Measurements from ENCODE around the gene VRK2.
"Not testable (repeated sequence)": the region's sequence is repeated elsewhere in the genome, so short reads cannot be mapped to it uniquely, and the experiment has no call there.

The VRK2 gene

DNA sequence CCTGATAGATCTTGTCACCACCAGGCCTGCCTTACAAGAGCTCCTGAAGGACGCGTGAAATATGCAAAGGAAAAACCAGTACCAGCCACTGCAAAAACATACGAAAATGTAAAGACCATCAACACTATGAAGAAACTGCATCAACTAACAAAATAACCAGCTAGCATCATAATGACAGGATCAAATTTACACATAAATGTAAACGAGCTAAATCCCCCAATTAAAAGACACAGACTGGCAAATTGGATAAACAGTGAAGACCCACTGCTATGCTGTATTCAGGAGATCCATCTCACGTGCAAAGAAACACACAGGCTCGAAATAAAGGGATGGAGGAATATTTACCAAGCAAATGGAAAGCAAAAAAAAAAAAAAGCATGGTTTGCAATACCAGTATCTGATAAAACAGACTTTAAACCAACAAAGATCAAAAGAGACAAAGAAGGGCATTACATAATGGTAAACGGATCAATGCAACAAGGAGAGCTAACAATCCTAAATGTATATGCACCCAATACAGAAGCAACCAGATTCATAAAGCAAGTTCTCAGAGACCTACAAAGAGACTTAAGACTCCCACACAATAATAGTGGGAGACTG, 123.8 kb downstream of the VRK2 start:
- not testable (repeated sequence) for FAIRE-seq

DNA sequence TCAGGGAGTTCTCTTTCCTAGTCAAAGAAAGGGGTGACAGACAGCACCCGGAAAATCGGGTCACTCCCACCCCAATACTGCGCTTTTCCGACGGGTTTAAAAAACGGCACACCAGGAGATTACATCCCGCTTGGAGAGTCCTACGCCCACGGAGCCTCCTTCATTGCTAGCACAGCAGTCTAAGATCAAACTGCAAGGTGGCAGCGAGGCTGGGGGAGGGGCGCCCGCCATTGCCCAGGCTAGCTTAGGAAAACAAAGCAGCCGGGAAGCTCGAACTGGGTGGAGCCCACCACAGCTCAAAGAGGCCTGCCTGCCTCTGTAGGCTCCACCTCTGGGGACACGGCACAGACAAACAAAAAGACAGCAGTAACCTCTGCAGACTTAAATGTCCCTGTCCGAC, 125.2 kb downstream of the VRK2 start:
- not testable (repeated sequence) for FAIRE-seq

- not testable (repeated sequence) for FAIRE-seq
Observed at GRCh38 chr2:58177187-58177586, 130.6 kb downstream of the VRK2 start.

GRCh38 chr2:58180175-58180574, 133.6 kb downstream of the VRK2 start:
- not testable (repeated sequence) for FAIRE-seq

GRCh38 chr2:58180635-58181034, 134.0 kb downstream of the VRK2 start:
- FAIRE-seq = no peak

GRCh38 chr2:58182527-58182926, 135.9 kb downstream of the VRK2 start:
- no peak for FAIRE-seq

- no peak for FAIRE-seq
Observed at GRCh38 chr2:58186501-58186900, 139.9 kb downstream of the VRK2 start.

DNA sequence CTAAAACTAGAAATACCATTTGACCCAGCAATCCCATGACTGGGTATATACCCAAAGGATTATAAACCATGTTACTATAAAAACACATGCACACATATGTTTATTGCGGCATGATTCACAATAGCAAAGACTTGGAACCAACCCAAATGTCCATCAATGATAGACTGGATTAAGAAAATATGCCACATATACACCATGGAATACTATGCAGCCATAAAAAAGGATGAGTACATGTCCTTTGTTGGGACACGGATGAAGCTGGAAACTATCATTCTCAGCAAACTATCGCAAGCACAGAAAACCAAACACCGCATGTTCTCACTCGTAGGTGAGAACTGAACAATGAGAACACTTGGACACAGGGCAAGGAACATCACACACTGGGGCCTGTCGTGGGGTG, 140.4 kb downstream of the VRK2 start:
- not testable (repeated sequence) for FAIRE-seq

- no peak for FAIRE-seq
Observed at GRCh38 chr2:58194458-58194857, 147.9 kb downstream of the VRK2 start.

GRCh38 chr2:58195662-58196061, 149.1 kb downstream of the VRK2 start:
- FAIRE-seq = no peak

DNA sequence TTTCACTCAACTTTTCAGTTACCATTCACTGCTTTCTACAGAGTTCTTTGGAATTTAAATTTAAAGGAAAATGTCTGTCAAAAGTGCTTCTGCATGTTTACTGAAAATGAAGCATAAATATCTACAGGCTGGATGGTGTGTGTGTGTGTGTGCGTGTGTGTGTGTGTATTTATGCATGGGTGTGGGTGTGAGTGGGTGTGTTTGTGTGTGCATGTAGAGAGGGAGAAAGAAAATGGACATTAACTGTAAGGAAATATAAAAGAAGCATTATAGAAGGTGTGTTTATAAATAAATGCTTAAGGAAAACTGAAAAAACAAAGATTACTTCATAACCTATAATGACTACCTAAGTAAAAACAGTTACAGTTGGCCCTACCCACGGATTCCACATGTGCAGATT, 151.3 kb downstream of the VRK2 start:
- FAIRE-seq = no peak

GRCh38 chr2:58202404-58202803, 155.8 kb downstream of the VRK2 start:
- peak; percentile 62 for FAIRE-seq

DNA sequence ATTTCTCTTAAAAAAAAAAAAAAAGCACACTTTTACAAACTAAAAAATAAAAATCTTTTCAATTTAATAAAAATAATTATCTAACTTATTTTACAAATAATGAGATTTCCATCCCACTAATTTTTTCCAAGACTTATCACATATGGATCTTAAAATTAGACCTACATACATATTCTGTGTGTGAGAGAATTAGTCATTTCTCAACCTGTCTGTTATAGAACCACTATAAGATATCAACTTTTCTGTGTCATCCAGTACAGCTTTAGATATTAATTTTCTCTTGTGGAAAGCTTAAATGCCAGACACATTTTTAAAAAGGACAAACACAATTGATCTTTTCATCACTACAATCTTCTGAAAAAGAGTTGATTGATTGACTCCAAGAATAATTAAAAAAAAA, 156.4 kb downstream of the VRK2 start:
- FAIRE-seq = no peak

GRCh38 chr2:58204195-58204959, 157.8 kb downstream of the VRK2 start:
- FAIRE-seq = no peak

DNA sequence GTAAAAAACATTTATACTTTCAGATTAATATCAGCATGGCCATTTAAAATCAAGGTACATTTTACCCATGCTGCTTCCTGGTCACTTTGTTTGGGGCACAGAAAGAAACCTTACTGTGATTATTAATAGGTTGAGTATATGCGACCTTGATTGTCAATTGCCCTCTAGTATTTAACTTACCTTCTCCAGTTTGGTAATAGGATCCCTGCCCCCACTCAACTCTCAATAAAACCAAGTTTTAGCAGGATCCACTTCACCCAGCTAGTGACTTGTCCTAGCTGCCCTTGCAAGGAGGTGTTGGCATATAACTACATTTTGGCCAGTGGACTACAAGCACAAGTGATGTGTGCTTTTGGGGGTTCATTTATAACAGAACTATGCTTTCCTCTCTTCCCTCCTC, 160.2 kb downstream of the VRK2 start:
- no peak for FAIRE-seq

DNA sequence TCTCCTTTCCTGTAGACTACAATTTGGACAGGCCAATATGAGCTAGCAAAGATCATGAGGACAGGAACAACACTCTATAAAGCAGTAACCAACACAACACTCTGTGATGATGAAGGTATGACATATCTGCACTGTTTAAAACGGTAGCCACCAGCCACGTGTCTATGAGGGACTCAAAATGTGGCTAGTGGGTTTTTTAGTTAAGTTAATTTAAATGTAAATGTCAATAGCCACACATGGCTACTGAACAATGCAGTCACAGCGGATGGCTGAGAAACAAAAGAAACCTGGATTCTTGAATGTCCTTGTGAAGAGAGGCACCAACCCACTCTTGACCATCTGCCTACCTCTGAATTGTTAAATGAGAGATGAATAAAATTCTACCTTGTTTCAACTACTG, 160.6 kb downstream of the VRK2 start:
- FAIRE-seq = no peak

Measured in islet of Langerhans (tissue), 1 donor.